ENCODE results near the gene CACNA1B. TPM values are rescaled to one million over a fixed set of nuclear protein-coding genes. Genes with fewer than 3 reads are reported as not detected.

The CACNA1B gene
- polyA plus RNA-seq, 2 of the 4 experiments (the other 2 are of a cell fraction) = 0.03 to 0.06 TPM

DNA sequence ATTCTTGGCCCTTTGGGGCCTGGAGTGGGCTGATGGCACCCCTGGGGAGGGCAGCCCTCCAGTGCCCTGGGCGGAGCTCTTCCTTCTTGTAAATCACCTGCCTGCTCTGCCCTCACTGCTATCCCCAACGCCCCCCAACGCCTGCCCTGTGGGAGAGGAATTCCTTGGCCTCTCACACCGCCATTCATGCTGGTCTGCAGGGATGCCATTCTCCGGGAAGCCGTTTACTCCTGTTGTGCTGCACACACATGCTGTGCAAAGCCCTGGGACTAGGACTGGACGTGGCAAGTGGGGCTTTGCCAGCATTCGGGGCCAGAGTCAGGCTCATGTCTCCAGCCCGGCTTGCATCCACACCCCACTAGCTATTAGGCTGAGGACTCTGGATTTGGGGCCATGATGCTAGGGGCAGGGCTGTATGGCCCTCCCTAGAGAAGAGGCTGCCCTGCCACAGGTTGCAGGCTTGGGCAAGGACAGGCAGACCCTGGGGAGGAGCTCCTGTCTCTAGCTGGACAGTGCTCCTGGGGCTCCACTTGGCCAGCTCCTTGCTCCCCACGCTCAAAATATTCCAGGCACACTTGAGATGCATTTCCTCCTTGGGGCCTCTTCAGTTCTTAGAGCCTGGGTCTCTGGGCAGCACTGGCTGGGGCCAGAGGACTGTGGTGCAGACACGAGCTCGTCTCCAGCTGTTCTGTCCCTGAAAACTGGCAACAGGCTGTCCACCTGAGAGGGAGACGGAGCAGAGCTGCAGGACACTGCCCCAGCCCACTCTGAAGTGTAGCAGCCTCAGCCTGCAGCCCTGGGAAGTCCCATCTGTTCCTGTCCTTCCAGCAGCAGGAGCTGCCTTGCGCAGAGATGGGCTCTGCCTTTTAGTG is 226.9 kb downstream of the CACNA1B start:
- TF ChIP-seq HEYL (CRISPR knock-in tag; IDR thresholded peaks at IDR 0.05) (no peak), ESRRA (IDR thresholded peaks at IDR 0.05; ENCODE audit: borderline replicate concordance, low read length) (no peak), FOSB (CRISPR knock-in tag; IDR thresholded peaks at IDR 0.05) (no peak), ZFP36 (IDR thresholded peaks at IDR 0.05; ENCODE audit: borderline replicate concordance, partially characterized antibody) (no peak), JUN (IDR thresholded peaks at IDR 0.05) (no peak), JUNB (IDR thresholded peaks at IDR 0.05) (no peak), HDAC2 (IDR thresholded peaks at IDR 0.05) (no peak), SREBF2 (IDR thresholded peaks at IDR 0.05) (no peak), NFE2L2 (conservative IDR thresholded peaks at IDR 0.05; ENCODE audit: low read length) (no peak), EHMT2 (IDR thresholded peaks at IDR 0.05; ENCODE audit: low read depth) (no peak)
- CTCF ChIA-PET = interaction anchor here (1.1 to 1.4 kb wide), 4 partner anchors 10 to 428 kb away, joined by 3 to 4 read pairs (median 3); no protein-coding TSS in a partner anchor
- Histone ChIP-seq H3K9me3 (no peaks in the 10 kb centered on the region), H3K4me1 (no peaks in the 10 kb centered on the region), H3K27ac (no peak overlapping the region), H3K4me2 (no peak overlapping the region), H3K4me3 (no peak overlapping the region)
- ATAC-seq = no peak; a peak in 2 of 6 replicates
- DNase-seq (ENCODE audit: low read depth in 1 of 2, low spot score in 1 of 2) = no peak
- 20% methylated on average over 11 of the region's 14 CpGs for WGBS (ENCODE audit: missing lambda C conversion rate)
- FAIRE-seq = no peak
- POLR2A ChIA-PET = interaction anchor here (0.6 kb wide), 1 partner anchor 112 kb away, joined by 5 read pairs; no protein-coding TSS in a partner anchor

DNA sequence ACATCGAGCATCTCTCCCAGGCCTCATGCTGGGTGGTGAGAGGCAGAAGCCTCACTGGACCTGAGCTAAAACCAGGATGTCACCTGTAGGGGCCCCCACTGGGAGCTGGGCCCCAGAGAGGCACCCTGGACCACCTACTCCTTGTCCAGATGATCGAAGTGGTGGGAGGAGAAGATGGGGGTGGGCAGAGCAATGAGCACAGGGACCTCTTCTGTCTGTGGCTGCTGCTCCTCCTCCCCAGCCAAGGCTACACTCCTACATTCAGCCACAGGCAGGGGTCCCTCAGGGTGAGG is 227.5 kb downstream of the CACNA1B start:
- ChIA-PET POLR2A (interaction anchor here (0.6 kb wide), 1 partner anchor 113 kb away, joined by 5 read pairs; no protein-coding TSS in a partner anchor), CTCF (interaction anchor here (1.1 kb wide), 1 partner anchor 9 kb away, joined by 3 read pairs; no protein-coding TSS in a partner anchor)
- WGBS (ENCODE audit: missing lambda C conversion rate) = 20% methylated on average over 2 of the region's 2 CpGs
- H3K4me2 ChIP-seq = no peak overlapping the region
- H3K4me1 ChIP-seq = no peaks in the 10 kb centered on the region
- H3K9me3 ChIP-seq = no peaks in the 10 kb centered on the region
- DNase-seq (ENCODE audit: low read depth in 1 of 2, low spot score in 1 of 2) = no peak
- no peak overlapping the region for H3K27ac ChIP-seq
- no peak overlapping the region for H3K4me3 ChIP-seq
- TF ChIP-seq, protein P1, sequence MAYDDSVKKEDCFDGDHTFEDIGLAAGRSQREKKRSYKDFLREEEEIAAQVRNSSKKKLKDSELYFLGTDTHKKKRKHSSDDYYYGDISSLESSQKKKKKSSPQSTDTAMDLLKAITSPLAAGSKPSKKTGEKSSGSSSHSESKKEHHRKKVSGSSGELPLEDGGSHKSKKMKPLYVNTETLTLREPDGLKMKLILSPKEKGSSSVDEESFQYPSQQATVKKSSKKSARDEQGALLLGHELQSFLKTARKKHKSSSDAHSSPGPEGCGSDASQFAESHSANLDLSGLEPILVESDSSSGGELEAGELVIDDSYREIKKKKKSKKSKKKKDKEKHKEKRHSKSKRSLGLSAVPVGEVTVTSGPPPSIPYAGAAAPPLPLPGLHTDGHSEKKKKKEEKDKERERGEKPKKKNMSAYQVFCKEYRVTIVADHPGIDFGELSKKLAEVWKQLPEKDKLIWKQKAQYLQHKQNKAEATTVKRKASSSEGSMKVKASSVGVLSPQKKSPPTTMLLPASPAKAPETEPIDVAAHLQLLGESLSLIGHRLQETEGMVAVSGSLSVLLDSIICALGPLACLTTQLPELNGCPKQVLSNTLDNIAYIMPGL (CRISPR knock-in tag; IDR thresholded peaks at IDR 0.05; ENCODE audit: borderline replicate concordance) = no peak
- TF ChIP-seq PHF8 (IDR thresholded peaks at IDR 0.05; ENCODE audit: borderline replicate concordance, low read depth) (no peak), HEYL (CRISPR knock-in tag; IDR thresholded peaks at IDR 0.05) (no peak)
- no peak for ATAC-seq
- no peak for FAIRE-seq

DNA sequence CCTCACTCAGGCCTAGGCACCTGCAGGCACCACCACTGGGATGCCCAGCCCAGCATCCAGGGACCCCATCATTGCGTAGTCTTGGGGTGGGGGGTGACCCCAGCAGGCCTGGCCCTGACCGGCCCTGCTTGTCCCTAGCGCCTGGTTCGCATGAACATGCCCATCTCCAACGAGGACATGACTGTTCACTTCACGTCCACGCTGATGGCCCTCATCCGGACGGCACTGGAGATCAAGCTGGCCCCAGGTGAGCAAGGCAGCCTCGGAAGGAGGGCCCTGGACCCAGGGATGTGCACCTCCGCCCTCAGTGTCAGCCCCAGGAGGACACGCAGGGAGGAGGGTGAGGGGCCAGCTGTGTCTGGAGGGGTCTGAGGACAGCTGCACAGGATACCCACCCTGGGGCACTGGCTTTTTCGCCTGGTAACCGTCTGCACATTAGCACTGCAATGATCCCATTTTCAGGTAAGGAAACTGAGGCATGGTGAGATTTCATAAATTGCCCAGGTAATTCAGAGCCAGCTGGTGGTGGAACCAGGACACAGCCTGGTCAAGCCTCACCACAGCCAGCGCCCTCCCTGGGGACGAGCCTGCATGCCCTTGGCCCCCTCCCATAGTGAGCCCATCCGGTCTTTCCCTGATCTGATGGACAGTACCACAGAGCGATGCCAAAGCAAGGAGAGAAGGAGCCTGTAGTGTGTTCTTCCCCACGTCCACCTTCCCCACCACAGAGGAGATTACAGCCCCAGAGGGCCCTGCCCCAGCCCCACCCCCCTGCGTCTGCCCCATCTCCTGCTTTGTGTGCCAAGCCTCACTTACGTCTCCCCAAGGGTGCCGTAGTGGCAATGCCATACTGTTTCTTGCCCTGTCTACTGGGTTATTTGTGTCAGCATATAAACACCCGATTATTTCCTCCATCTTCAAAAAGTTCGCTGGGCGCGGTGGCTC is 228.3 kb downstream of the CACNA1B start:
- no peak for ATAC-seq
- H3K4me2 ChIP-seq = no peak overlapping the region
- H3K4me3 ChIP-seq = no peak overlapping the region
- no peak overlapping the region for H3K27ac ChIP-seq
- no peak for FAIRE-seq
- no peaks in the 10 kb centered on the region for H3K4me1 ChIP-seq
- DNase-seq (ENCODE audit: low read depth in 1 of 2, low spot score in 1 of 2) = no peak
- WGBS (ENCODE audit: missing lambda C conversion rate) = 56% methylated on average over 18 of the region's 26 CpGs
- H3K9me3 ChIP-seq = no peaks in the 10 kb centered on the region
- CTCF ChIA-PET = interaction anchor here (1.1 kb wide), 1 partner anchor 9 kb away, joined by 3 read pairs; no protein-coding TSS in a partner anchor
- POLR2A ChIA-PET = no interaction called here
- no peak for TF ChIP-seq BHLHE40 (IDR thresholded peaks at IDR 0.05; ENCODE audit: low read depth, low read length)
- TF ChIP-seq NFE2L2 (conservative IDR thresholded peaks at IDR 0.05; ENCODE audit: low read length) = no peak
- no peak for TF ChIP-seq RCOR1 (IDR thresholded peaks at IDR 0.05; ENCODE audit: low read depth, low read length)
- TF ChIP-seq HOXA7 (CRISPR knock-in tag; IDR thresholded peaks at IDR 0.05) = no peak
- TF ChIP-seq MAZ (IDR thresholded peaks at IDR 0.05; ENCODE audit: borderline replicate concordance, low read depth, low read length) = no peak
- TF ChIP-seq HDAC2 (IDR thresholded peaks at IDR 0.05) = no peak
- TF ChIP-seq, protein P2, sequence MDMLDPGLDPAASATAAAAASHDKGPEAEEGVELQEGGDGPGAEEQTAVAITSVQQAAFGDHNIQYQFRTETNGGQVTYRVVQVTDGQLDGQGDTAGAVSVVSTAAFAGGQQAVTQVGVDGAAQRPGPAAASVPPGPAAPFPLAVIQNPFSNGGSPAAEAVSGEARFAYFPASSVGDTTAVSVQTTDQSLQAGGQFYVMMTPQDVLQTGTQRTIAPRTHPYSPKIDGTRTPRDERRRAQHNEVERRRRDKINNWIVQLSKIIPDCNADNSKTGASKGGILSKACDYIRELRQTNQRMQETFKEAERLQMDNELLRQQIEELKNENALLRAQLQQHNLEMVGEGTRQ (IDR thresholded peaks at IDR 0.05) = no peak
- TF ChIP-seq, protein P3, sequence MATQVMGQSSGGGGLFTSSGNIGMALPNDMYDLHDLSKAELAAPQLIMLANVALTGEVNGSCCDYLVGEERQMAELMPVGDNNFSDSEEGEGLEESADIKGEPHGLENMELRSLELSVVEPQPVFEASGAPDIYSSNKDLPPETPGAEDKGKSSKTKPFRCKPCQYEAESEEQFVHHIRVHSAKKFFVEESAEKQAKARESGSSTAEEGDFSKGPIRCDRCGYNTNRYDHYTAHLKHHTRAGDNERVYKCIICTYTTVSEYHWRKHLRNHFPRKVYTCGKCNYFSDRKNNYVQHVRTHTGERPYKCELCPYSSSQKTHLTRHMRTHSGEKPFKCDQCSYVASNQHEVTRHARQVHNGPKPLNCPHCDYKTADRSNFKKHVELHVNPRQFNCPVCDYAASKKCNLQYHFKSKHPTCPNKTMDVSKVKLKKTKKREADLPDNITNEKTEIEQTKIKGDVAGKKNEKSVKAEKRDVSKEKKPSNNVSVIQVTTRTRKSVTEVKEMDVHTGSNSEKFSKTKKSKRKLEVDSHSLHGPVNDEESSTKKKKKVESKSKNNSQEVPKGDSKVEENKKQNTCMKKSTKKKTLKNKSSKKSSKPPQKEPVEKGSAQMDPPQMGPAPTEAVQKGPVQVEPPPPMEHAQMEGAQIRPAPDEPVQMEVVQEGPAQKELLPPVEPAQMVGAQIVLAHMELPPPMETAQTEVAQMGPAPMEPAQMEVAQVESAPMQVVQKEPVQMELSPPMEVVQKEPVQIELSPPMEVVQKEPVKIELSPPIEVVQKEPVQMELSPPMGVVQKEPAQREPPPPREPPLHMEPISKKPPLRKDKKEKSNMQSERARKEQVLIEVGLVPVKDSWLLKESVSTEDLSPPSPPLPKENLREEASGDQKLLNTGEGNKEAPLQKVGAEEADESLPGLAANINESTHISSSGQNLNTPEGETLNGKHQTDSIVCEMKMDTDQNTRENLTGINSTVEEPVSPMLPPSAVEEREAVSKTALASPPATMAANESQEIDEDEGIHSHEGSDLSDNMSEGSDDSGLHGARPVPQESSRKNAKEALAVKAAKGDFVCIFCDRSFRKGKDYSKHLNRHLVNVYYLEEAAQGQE (IDR thresholded peaks at IDR 0.05) = no peak
- no peak for TF ChIP-seq EHMT2 (IDR thresholded peaks at IDR 0.05; ENCODE audit: low read depth)
- TF ChIP-seq, protein P4, sequence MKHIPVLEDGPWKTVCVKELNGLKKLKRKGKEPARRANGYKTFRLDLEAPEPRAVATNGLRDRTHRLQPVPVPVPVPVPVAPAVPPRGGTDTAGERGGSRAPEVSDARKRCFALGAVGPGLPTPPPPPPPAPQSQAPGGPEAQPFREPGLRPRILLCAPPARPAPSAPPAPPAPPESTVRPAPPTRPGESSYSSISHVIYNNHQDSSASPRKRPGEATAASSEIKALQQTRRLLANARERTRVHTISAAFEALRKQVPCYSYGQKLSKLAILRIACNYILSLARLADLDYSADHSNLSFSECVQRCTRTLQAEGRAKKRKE (CRISPR knock-in tag; IDR thresholded peaks at IDR 0.05; ENCODE audit: low read depth) = no peak
- TF ChIP-seq, protein P5, sequence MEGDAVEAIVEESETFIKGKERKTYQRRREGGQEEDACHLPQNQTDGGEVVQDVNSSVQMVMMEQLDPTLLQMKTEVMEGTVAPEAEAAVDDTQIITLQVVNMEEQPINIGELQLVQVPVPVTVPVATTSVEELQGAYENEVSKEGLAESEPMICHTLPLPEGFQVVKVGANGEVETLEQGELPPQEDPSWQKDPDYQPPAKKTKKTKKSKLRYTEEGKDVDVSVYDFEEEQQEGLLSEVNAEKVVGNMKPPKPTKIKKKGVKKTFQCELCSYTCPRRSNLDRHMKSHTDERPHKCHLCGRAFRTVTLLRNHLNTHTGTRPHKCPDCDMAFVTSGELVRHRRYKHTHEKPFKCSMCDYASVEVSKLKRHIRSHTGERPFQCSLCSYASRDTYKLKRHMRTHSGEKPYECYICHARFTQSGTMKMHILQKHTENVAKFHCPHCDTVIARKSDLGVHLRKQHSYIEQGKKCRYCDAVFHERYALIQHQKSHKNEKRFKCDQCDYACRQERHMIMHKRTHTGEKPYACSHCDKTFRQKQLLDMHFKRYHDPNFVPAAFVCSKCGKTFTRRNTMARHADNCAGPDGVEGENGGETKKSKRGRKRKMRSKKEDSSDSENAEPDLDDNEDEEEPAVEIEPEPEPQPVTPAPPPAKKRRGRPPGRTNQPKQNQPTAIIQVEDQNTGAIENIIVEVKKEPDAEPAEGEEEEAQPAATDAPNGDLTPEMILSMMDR (IDR thresholded peaks at IDR 0.05) = no peak
- TF ChIP-seq PHF8 (IDR thresholded peaks at IDR 0.05; ENCODE audit: borderline replicate concordance, low read depth) = no peak
